Muscle layer of duodenum (tissue), 2 donors: Measurements from ENCODE around the gene CBS.
"Not testable (repeated sequence)": the region's sequence is repeated elsewhere in the genome, so short reads cannot be mapped to it uniquely, and the experiment has no call there.

Experiments
- H3K27ac ChIP-seq: one replicate; pipeline ENCODE4 v1.7.0; 2013; ENCODE audit warnings: mild to moderate bottlenecking, low read length
- H3K27me3 ChIP-seq: one replicate; pipeline ENCODE4 v1.7.0; 2013; ENCODE audit warnings: low read depth, mild to moderate bottlenecking, control low read depth, low read length
- H3K36me3 ChIP-seq, 2 donors: one replicate each; pipeline ENCODE4 v1.7.0; 2013; ENCODE audit warnings: low read length in 2 of 2, control low read depth in 1 of 2, mild to moderate bottlenecking in 1 of 2; ENCODE audit not compliant: insufficient read depth in 2 of 2, control insufficient read depth in 1 of 2
- H3K4me1 ChIP-seq, 2 donors: one replicate each; pipeline ENCODE4 v1.7.0; 2013; ENCODE audit warnings: low read length in 2 of 2, mild to moderate bottlenecking in 2 of 2, control low read depth in 1 of 2, moderate library complexity in 1 of 2; ENCODE audit not compliant: insufficient read depth in 2 of 2, control insufficient read depth in 1 of 2
- H3K4me3 ChIP-seq, 2 donors: one replicate each; pipeline ENCODE4 v1.7.0; 2013; ENCODE audit warnings: low read length in 2 of 2, low read depth in 1 of 2, mild to moderate bottlenecking in 1 of 2
- H3K9me3 ChIP-seq, 2 donors: one replicate each; pipeline ENCODE4 v1.7.0; 2013; ENCODE audit warnings: low read length in 2 of 2, control low read depth in 1 of 2, mild to moderate bottlenecking in 1 of 2; ENCODE audit not compliant: control insufficient read depth in 1 of 2
- donor health status: healthy.

CBS gene

DNA sequence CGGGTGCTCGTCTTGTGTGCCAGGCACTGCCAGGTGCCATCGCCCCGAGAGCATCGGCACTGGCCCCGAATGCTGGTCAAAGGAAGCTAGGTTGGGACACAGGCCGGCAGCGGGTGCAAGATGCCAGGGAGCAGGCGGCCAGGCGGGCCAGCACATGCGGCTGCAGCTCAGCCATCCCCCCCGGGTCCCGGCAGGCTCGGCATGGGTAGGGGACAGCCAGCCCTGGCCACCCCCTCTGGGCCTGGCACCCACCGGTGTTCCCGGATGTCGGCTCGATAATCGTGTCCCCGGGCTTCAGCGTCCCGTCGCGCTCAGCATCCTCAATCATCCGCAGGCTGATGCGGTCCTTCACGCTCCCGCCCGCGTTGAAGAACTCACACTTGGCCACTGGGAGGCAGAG is 9.6 kb downstream of the CBS start:
- H3K4me1 ChIP-seq, H3K27ac ChIP-seq, H3K27me3 ChIP-seq, H3K4me3 ChIP-seq, H3K9me3 ChIP-seq, H3K36me3 ChIP-seq: not testable (repeated sequence)

DNA sequence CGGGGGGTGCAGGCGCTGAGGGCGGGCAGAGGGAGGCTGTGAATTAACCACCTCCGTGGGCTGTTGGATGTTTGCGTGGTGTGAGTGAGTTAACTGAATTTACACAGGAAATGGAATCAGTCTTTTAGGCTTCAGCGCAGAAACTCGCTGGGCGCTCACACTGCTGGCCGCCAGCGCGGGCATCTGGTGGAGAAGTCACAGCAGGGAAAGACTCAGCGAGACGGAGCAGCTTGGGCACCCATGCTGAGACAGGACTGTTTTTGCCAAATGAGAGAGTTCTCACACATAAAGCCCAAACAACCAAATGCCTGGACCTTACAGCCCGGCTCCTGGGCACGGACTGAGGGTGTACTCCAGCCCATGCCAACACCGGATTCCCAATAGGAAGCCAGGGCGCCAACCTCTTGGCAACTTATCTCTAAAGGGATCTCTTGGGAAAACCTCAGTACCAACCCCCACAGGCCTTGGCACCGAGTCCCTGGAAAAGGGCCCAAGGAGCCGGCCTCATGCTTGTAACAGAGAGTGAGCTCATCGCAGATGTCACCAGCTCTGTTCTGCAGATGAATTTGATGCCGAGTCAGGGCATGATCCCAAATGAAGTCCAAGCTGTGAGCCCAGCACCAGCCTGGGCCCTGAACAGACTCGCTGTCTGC is 11.2 kb downstream of the CBS start:
- H3K9me3 ChIP-seq, H3K4me1 ChIP-seq: not testable (repeated sequence)

GRCh38 chr21:43062955-43063664 is 12.5 kb downstream of the CBS start:
- H3K27me3 ChIP-seq, H3K9me3 ChIP-seq, H3K27ac ChIP-seq, H3K36me3 ChIP-seq, H3K4me3 ChIP-seq, H3K4me1 ChIP-seq: not testable (repeated sequence)

More for the DNA sequence above, 11.2 kb downstream of the CBS start:
- H3K27ac ChIP-seq, H3K27me3 ChIP-seq, H3K4me3 ChIP-seq, H3K36me3 ChIP-seq: not testable (repeated sequence)

DNA sequence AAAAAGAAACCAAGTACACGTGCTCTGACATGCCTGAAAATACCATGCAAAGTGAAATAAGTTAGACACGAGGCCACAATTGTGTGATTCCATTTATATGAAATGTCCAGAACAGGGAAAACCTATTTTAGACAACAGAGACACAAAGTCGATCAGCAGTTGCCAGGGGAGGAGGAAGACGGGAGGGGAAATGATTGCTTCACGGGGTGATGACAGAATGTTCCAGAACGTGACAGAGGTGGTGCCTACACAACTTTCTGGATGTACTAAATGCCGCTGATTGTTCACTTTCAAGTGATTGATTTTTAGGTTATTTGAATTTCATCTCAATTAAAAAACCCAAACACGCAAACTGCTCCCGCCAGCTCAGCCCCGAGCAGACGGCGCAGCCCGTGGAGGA is 22.5 kb downstream of the CBS start:
- not testable (repeated sequence) for H3K36me3 ChIP-seq, H3K4me3 ChIP-seq, H3K27me3 ChIP-seq

GRCh38 chr21:43045876-43046821 is 29.5 kb downstream of the CBS start:
- H3K9me3 ChIP-seq, H3K27ac ChIP-seq, H3K36me3 ChIP-seq, H3K27me3 ChIP-seq, H3K4me3 ChIP-seq, H3K4me1 ChIP-seq: not testable (repeated sequence)

More for the DNA sequence above, 22.5 kb downstream of the CBS start:
- H3K9me3 ChIP-seq, H3K27ac ChIP-seq, H3K4me1 ChIP-seq: not testable (repeated sequence)

- H3K9me3 ChIP-seq, H3K36me3 ChIP-seq, H3K27me3 ChIP-seq, H3K27ac ChIP-seq, H3K4me3 ChIP-seq, H3K4me1 ChIP-seq: not testable (repeated sequence)
Observed at GRCh38 chr21:43045165-43045875, 30.3 kb downstream of the CBS start.

- not testable (repeated sequence) for H3K27ac ChIP-seq, H3K4me1 ChIP-seq, H3K27me3 ChIP-seq, H3K9me3 ChIP-seq, H3K4me3 ChIP-seq, H3K36me3 ChIP-seq
Observed at GRCh38 chr21:43044547-43044946, 31.1 kb downstream of the CBS start.

DNA sequence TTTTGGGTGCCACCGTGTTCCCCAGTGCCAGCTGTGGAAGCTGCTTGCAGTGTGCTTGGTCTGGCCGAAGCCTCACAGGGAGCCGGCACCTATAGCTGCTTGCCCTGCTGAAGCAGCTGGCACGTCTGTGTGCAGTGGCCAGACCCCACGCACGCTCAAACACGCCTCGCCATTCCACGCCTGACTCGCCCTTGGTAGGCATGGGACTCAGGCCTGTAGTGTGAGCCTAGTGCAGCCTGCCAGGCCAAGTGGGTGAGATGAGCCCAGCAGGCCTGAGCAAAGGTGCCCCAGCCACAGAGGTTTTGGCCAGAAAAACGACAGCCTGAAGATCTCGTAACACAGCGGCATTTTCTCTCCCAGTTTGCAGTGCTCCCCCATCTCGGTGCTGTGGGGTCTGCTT is 32.3 kb downstream of the CBS start:
- H3K27me3 ChIP-seq, H3K4me3 ChIP-seq, H3K36me3 ChIP-seq, H3K4me1 ChIP-seq, H3K27ac ChIP-seq, H3K9me3 ChIP-seq: not testable (repeated sequence)

GRCh38 chr21:43042169-43042568 is 33.5 kb downstream of the CBS start:
- not testable (repeated sequence) for H3K9me3 ChIP-seq, H3K27me3 ChIP-seq, H3K27ac ChIP-seq, H3K4me1 ChIP-seq, H3K4me3 ChIP-seq, H3K36me3 ChIP-seq

GRCh38 chr21:43038659-43039044 is 37.0 kb downstream of the CBS start:
- not testable (repeated sequence) for H3K27me3 ChIP-seq, H3K4me1 ChIP-seq, H3K4me3 ChIP-seq, H3K27ac ChIP-seq, H3K9me3 ChIP-seq, H3K36me3 ChIP-seq

DNA sequence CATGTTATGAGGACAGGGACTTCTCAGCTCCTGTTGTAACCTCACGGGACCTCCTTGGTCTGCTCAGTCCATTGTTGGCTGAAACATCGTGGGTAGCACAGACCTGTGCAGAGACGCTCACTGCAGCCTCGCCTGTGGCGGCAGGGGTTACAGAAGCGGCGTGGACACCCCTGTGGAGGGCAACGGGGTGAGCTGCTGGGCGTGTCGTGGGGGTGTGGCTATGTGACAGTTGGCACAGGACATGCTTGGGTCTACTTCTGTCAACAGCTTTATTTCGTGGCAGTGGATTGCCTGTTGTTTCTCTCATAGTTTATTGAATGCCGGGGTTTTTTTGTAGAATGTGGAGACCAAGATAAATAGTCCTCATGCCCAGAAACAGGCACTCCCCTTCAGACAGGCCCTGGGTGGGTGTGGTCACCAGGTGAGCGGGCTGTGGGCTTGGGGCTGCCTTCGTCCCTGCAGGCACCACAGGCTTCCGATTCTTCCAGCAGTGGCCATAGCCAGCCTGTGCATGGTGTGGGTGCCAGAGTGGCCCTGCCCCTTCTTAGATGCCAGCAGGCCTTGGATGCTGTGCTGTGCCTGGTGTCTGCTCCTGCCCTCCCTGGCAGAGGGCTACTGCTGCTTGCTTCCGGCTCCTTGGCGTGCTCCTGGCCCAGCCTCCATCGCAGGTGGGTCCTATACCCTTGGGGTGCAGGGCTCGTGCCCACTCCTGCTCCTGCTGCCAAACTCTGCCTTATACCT is 37.5 kb downstream of the CBS start:
- not testable (repeated sequence) for H3K4me3 ChIP-seq, H3K36me3 ChIP-seq, H3K4me1 ChIP-seq, H3K27me3 ChIP-seq, H3K9me3 ChIP-seq, H3K27ac ChIP-seq
